KOPT-K1 (cell line): ENCODE results near the gene NDUFB7.
A peak's percentile ranks its signal among the peaks of the same experiment; 100 is the strongest.
"Not testable (repeated sequence)": the region's sequence is repeated elsewhere in the genome, so short reads cannot be mapped to it uniquely, and the experiment has no call there.

ENCODE experiments used
- H3K27ac ChIP-seq: fragments of 200-600 bp; sonication (generic); 2 replicates; pipeline ENCODE4 v1.5.1; 2016; ENCODE audit warnings: antibody characterized with exemption, mild to moderate bottlenecking, low read depth, low read length; ENCODE audit not compliant: poor library complexity, severe bottlenecking
- H3K36me3 ChIP-seq: fragments of 200-600 bp; sonication (generic); 2 replicates; pipeline ENCODE4 v1.5.1; 2017; ENCODE audit warnings: antibody characterized with exemption, mild to moderate bottlenecking, low read length, moderate library complexity; ENCODE audit not compliant: insufficient read depth
- H3K9me3 ChIP-seq: fragments of 200-600 bp; sonication (generic); 2 replicates; pipeline ENCODE4 v1.5.1; 2017; ENCODE audit warnings: antibody characterized with exemption, low read length, mild to moderate bottlenecking; ENCODE audit not compliant: insufficient read depth, poor library complexity, severe bottlenecking

Gene NDUFB7

GRCh38 chr19:14563590-14563926 is 8.3 kb downstream of the NDUFB7 start:
- no peak overlapping the region for H3K27ac ChIP-seq
- peaks cover 45% of the 10 kb centered on the region for H3K36me3 ChIP-seq
- no peaks in the 10 kb centered on the region for H3K9me3 ChIP-seq

- H3K9me3 ChIP-seq, result no peaks in the 10 kb centered on the region
- H3K27ac ChIP-seq, result no peak overlapping the region
- H3K36me3 ChIP-seq, result peaks cover 41% of the 10 kb centered on the region
These were observed 8.9 kb downstream of the NDUFB7 start for GRCh38 chr19:14562660-14563589.

- no peak overlapping the region for H3K27ac ChIP-seq
- no peaks in the 10 kb centered on the region for H3K9me3 ChIP-seq
- H3K36me3 ChIP-seq, result peaks cover 30% of the 10 kb centered on the region
These were observed 10.0 kb downstream of the NDUFB7 start for GRCh38 chr19:14561847-14562351.

- Histone ChIP-seq H3K27ac (no peak overlapping the region), H3K9me3 (no peaks in the 10 kb centered on the region), H3K36me3 (peaks cover 27% of the 10 kb centered on the region)
These were observed 10.6 kb downstream of the NDUFB7 start for GRCh38 chr19:14561249-14561648.

GRCh38 chr19:14560776-14561108 is 11.1 kb downstream of the NDUFB7 start:
- peaks cover 25% of the 10 kb centered on the region for H3K36me3 ChIP-seq
- no peak overlapping the region for H3K27ac ChIP-seq
- H3K9me3 ChIP-seq, result no peaks in the 10 kb centered on the region

GRCh38 chr19:14559916-14560775 is 11.7 kb downstream of the NDUFB7 start:
- no peaks in the 10 kb centered on the region for H3K9me3 ChIP-seq
- peaks cover 19% of the 10 kb centered on the region for H3K36me3 ChIP-seq
- H3K27ac ChIP-seq, result no peak overlapping the region

GRCh38 chr19:14558370-14559066 is 13.3 kb downstream of the NDUFB7 start:
- H3K9me3 ChIP-seq, result no peaks in the 10 kb centered on the region
- peaks cover 20% of the 10 kb centered on the region for H3K36me3 ChIP-seq
- H3K27ac ChIP-seq, result no peak overlapping the region

GRCh38 chr19:14556662-14557188 is 15.1 kb downstream of the NDUFB7 start:
- H3K27ac ChIP-seq, result no peak overlapping the region
- H3K36me3 ChIP-seq, result peaks cover 21% of the 10 kb centered on the region; the same call in 1 of the 2 replicates
- H3K9me3 ChIP-seq, result no peaks in the 10 kb centered on the region

- H3K27ac ChIP-seq, result no peak overlapping the region
These were observed 15.8 kb downstream of the NDUFB7 start for GRCh38 chr19:14555918-14556661.

GRCh38 chr19:14554382-14554812 is 17.5 kb downstream of the NDUFB7 start:
- peaks cover 32% of the 10 kb centered on the region; the same call in 1 of the 2 replicates for H3K36me3 ChIP-seq
- H3K9me3 ChIP-seq, result no peaks in the 10 kb centered on the region
- no peak overlapping the region for H3K27ac ChIP-seq

More at GRCh38 chr19:14555918-14556661, 15.8 kb downstream of the NDUFB7 start:
- H3K36me3 ChIP-seq, result peaks cover 21% of the 10 kb centered on the region; the same call in 1 of the 2 replicates
- no peaks in the 10 kb centered on the region for H3K9me3 ChIP-seq

GRCh38 chr19:14553939-14554243 is 18.0 kb downstream of the NDUFB7 start:
- peaks cover 37% of the 10 kb centered on the region; the same call in 1 of the 2 replicates for H3K36me3 ChIP-seq
- no peak overlapping the region for H3K27ac ChIP-seq
- H3K9me3 ChIP-seq, result no peaks in the 10 kb centered on the region

- H3K36me3 ChIP-seq, result peaks cover 43% of the 10 kb centered on the region; the same call in 1 of the 2 replicates
- no peaks in the 10 kb centered on the region for H3K9me3 ChIP-seq
- H3K27ac ChIP-seq, result no peak overlapping the region
These were observed 18.6 kb downstream of the NDUFB7 start for GRCh38 chr19:14553042-14553938.

GRCh38 chr19:14552006-14552360 is 19.9 kb downstream of the NDUFB7 start:
- not testable (repeated sequence) for H3K9me3 ChIP-seq
- H3K27ac ChIP-seq, result peak overlapping the region; percentile 11

More at GRCh38 chr19:14552006-14552360, 19.9 kb downstream of the NDUFB7 start:
- H3K36me3 ChIP-seq, result peaks cover 45% of the 10 kb centered on the region; the same call in 1 of the 2 replicates
